Body of pancreas (tissue), 4 donors: Measurements from ENCODE around the gene NCOA3.

Source experiments
- POLR2A ChIP-seq, 3 donors: fragments of 450-650 bp; IDR thresholded peaks; one replicate each; pipeline ENCODE4 v1.6.1; 2016; ENCODE audit warnings: antibody characterized with exemption in 3 of 3, mild to moderate bottlenecking in 2 of 3
- TF ChIP-seq, protein P1 (sequence below), 7 experiments: fragments of 450-650 bp in 4 of 7; fragments of 200-600 bp in 3 of 7; sonication (generic) in 3 of 7; IDR thresholded peaks; one replicate each; pipeline ENCODE4 v1.5.1; 2016 to 2019; ENCODE audit warnings: antibody characterized with exemption in 7 of 7

DNA sequence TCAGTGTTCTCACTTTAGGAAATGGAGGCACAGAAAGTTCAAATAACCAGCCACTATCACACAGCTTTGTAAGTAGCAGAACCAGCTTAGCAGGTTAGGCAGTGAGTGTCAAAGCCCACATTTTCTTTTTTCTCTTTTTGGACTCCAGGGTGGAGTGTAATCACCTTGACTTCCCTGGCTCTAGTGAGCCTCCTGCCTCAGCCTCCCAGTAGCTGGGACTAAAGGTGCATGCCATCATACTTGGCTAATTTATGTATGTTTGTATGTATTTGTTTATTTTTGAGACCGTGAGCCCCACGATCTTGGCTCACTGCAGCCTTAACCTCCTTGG is 7.8 kb upstream of the NCOA3 start:
- TF ChIP-seq, protein P1, sequence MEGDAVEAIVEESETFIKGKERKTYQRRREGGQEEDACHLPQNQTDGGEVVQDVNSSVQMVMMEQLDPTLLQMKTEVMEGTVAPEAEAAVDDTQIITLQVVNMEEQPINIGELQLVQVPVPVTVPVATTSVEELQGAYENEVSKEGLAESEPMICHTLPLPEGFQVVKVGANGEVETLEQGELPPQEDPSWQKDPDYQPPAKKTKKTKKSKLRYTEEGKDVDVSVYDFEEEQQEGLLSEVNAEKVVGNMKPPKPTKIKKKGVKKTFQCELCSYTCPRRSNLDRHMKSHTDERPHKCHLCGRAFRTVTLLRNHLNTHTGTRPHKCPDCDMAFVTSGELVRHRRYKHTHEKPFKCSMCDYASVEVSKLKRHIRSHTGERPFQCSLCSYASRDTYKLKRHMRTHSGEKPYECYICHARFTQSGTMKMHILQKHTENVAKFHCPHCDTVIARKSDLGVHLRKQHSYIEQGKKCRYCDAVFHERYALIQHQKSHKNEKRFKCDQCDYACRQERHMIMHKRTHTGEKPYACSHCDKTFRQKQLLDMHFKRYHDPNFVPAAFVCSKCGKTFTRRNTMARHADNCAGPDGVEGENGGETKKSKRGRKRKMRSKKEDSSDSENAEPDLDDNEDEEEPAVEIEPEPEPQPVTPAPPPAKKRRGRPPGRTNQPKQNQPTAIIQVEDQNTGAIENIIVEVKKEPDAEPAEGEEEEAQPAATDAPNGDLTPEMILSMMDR (IDR thresholded peaks at IDR 0.05), result no peak
- no peak for TF ChIP-seq POLR2A (IDR thresholded peaks at IDR 0.05)
